ENCODE measurements around the gene AQP9.

The AQP9 gene

GRCh38 chr15:58139276-58139988, 1.3 kb downstream of the AQP9 start:
- in situ Hi-C loops (cut with MboI; ENCODE audit: low sequenced_read_pairs), result no loop called here

GRCh38 chr15:58139989-58140522, 1.9 kb downstream of the AQP9 start:
- in situ Hi-C loops (cut with MboI; ENCODE audit: low sequenced_read_pairs), result no loop called here

GRCh38 chr15:58141894-58142293, 3.7 kb downstream of the AQP9 start:
- in situ Hi-C loops (cut with MboI; ENCODE audit: low sequenced_read_pairs), result no loop called here

- in situ Hi-C loops (cut with MboI; ENCODE audit: low sequenced_read_pairs), result no loop called here
Measured at GRCh38 chr15:58142827-58143461, 4.8 kb downstream of the AQP9 start.

GRCh38 chr15:58145606-58146005, 7.4 kb downstream of the AQP9 start:
- in situ Hi-C loops (cut with MboI; ENCODE audit: low sequenced_read_pairs), result no loop called here

- in situ Hi-C loops (cut with MboI; ENCODE audit: low sequenced_read_pairs), result no loop called here
Measured at GRCh38 chr15:58146211-58146610, 8.0 kb downstream of the AQP9 start.

GRCh38 chr15:58146749-58147148, 8.6 kb downstream of the AQP9 start:
- in situ Hi-C loops (cut with MboI; ENCODE audit: low sequenced_read_pairs), result no loop called here

- in situ Hi-C loops (cut with MboI; ENCODE audit: low sequenced_read_pairs), result no loop called here
Measured at GRCh38 chr15:58147171-58147611, 9.0 kb downstream of the AQP9 start.

- in situ Hi-C loops (cut with MboI; ENCODE audit: low sequenced_read_pairs), result no loop called here
Measured at GRCh38 chr15:58148120-58148519, 9.9 kb downstream of the AQP9 start.

- in situ Hi-C loops (cut with MboI; ENCODE audit: low sequenced_read_pairs), result no loop called here
Measured at GRCh38 chr15:58148633-58149445, 10.7 kb downstream of the AQP9 start.

GRCh38 chr15:58154769-58155168, 16.6 kb downstream of the AQP9 start:
- in situ Hi-C loops (cut with MboI; ENCODE audit: low sequenced_read_pairs), result no loop called here

GRCh38 chr15:58159827-58160386, 21.7 kb downstream of the AQP9 start:
- in situ Hi-C loops (cut with MboI; ENCODE audit: low sequenced_read_pairs), result no loop called here

GRCh38 chr15:58161436-58161930, 23.3 kb downstream of the AQP9 start:
- in situ Hi-C loops (cut with MboI; ENCODE audit: low sequenced_read_pairs), result no loop called here

- in situ Hi-C loops (cut with MboI; ENCODE audit: low sequenced_read_pairs), result no loop called here
Measured at GRCh38 chr15:58163985-58164384, 25.8 kb downstream of the AQP9 start.

- in situ Hi-C loops (cut with MboI; ENCODE audit: low sequenced_read_pairs), result no loop called here
Measured at GRCh38 chr15:58164926-58165325, 26.7 kb downstream of the AQP9 start.

- in situ Hi-C loops (cut with MboI; ENCODE audit: low sequenced_read_pairs), result no loop called here
Measured at GRCh38 chr15:58165661-58166060, 27.5 kb downstream of the AQP9 start.

- in situ Hi-C loops (cut with MboI; ENCODE audit: low sequenced_read_pairs), result no loop called here
Measured at GRCh38 chr15:58167095-58167691, 29.0 kb downstream of the AQP9 start.

- in situ Hi-C loops (cut with MboI; ENCODE audit: low sequenced_read_pairs), result no loop called here
Measured at GRCh38 chr15:58169934-58170333, 31.8 kb downstream of the AQP9 start.

GRCh38 chr15:58171476-58172061, 33.4 kb downstream of the AQP9 start:
- in situ Hi-C loops (cut with MboI; ENCODE audit: low sequenced_read_pairs), result no loop called here

- in situ Hi-C loops (cut with MboI; ENCODE audit: low sequenced_read_pairs), result loop anchor here (25.0 kb wide), 2 partner anchors 312 to 612 kb away; no protein-coding TSS in a partner anchor
Measured at GRCh38 chr15:58174709-58175108, 36.5 kb downstream of the AQP9 start.

Data from HL-60/S4 (cell line).